H1 (cell line): ENCODE measurements around the gene ARL11. TPM values are rescaled to one million over a fixed set of nuclear protein-coding genes. Genes with fewer than 3 reads are reported as not detected.

Source experiments
- CTCF ChIA-PET: fragments of 300-600 bp; sonication (Branson Sonifier 250); formaldehyde crosslinking; loops from one replicate; lab custom pipeline; 2021; ENCODE audit not compliant: partially characterized antibody; lab: Charles Lee
- POLR2A ChIA-PET: fragments of 300-600 bp; sonication (Branson Sonifier 250); formaldehyde crosslinking; loops from one replicate; lab custom pipeline; 2021; ENCODE audit warnings: inconsistent platforms; ENCODE audit not compliant: partially characterized antibody; lab: Charles Lee
- DNase-seq, 2 experiments: peaks; one replicate each; pipeline versions ENCODE4 v3.0.0 to v3.0.0-alpha.2; 2010 to 2022; ENCODE audit warnings: low spot score in 2 of 2, low read depth in 1 of 2, mixed read lengths in 1 of 2
- FAIRE-seq: peaks from 2 replicates; lab custom pipeline; 2011; peaks lifted over from hg19 to GRCh38; lab: Jason Lieb, UNC
- H2AFZ ChIP-seq: 2 replicates; pipeline ENCODE4 v1.8.1; 2012; ENCODE audit warnings: low read length, inconsistent platforms
- H2AK5ac ChIP-seq: 2 replicates; pipeline ENCODE4 v1.6.1; 2013; ENCODE audit warnings: low read depth, low read length
- H2BK120ac ChIP-seq: replicated peaks from 2 replicates; pipeline ENCODE3; 2013; ENCODE audit warnings: low read depth, low read length, inconsistent platforms
- H2BK12ac ChIP-seq: 2 replicates; pipeline ENCODE4 v1.6.1; 2013; ENCODE audit warnings: low read depth, low read length
- H2BK15ac ChIP-seq: 2 replicates; pipeline ENCODE4 v1.6.1; 2013; ENCODE audit warnings: low read length
- H2BK20ac ChIP-seq: 2 replicates; pipeline ENCODE4 v1.6.1; 2013; ENCODE audit warnings: low read length
- H2BK5ac ChIP-seq: 2 replicates; pipeline ENCODE4 v1.6.1; 2013; ENCODE audit warnings: low read depth, low read length
- H3K14ac ChIP-seq: 2 replicates; pipeline ENCODE4 v1.6.1; 2013; ENCODE audit warnings: inconsistent platforms; ENCODE audit not compliant: insufficient read length
- H3K18ac ChIP-seq: 2 replicates; pipeline ENCODE4 v1.6.1; 2013; ENCODE audit warnings: low read length; ENCODE audit errors: extremely low read depth
- H3K23ac ChIP-seq: 2 replicates; pipeline ENCODE4 v1.6.1; 2013; ENCODE audit warnings: inconsistent platforms; ENCODE audit not compliant: insufficient read length
- H3K23me2 ChIP-seq: 2 replicates; pipeline ENCODE4 v1.6.1; 2013; ENCODE audit warnings: low read depth, low read length
- H3K27ac ChIP-seq: 2 replicates; pipeline ENCODE4 v1.6.1; 2011; ENCODE audit warnings: low read depth, low read length, inconsistent platforms
- H3K27me3 ChIP-seq, 4 experiments: replicated peaks in 1 of 4; 1 replicate in 1 of 4; 2 replicates in 3 of 4; pipeline versions ENCODE4 v1.6.1 to v1.8.1; 2011 to 2013; ENCODE audit warnings: low read length in 3 of 4, mild to moderate bottlenecking in 3 of 4, inconsistent platforms in 2 of 4, mixed read lengths in 2 of 4, moderate library complexity in 1 of 4; ENCODE audit not compliant: control insufficient read depth in 3 of 4, insufficient read depth in 3 of 4; ENCODE audit errors: extremely low read depth in 1 of 4
- H3K36me3 ChIP-seq, 4 experiments: 2 replicates each; pipeline versions ENCODE4 v1.6.1 to v1.8.1; 2011 to 2013; ENCODE audit warnings: mild to moderate bottlenecking in 4 of 4, low read length in 3 of 4, moderate library complexity in 2 of 4, control low read depth in 1 of 4, inconsistent platforms in 1 of 4; ENCODE audit not compliant: insufficient read depth in 4 of 4, control insufficient read depth in 2 of 4
- H3K4ac ChIP-seq: replicated peaks from 2 replicates; pipeline ENCODE3; 2013; ENCODE audit warnings: low read length, low read depth, mixed read lengths, inconsistent platforms; ENCODE audit not compliant: insufficient read length
- H3K4me1 ChIP-seq, 4 experiments: replicated peaks in 1 of 4; 1 replicate in 1 of 4; 2 replicates in 3 of 4; pipeline versions ENCODE4 v1.6.1 to v1.8.1; 2011 to 2013; ENCODE audit warnings: low read length in 3 of 4, inconsistent platforms in 2 of 4, mixed read lengths in 1 of 4; ENCODE audit not compliant: insufficient read depth in 4 of 4, control insufficient read depth in 3 of 4
- H3K4me2 ChIP-seq, 2 experiments: 2 replicates each; pipeline versions ENCODE4 v1.6.1 to v1.8.1; 2011 to 2013; ENCODE audit warnings: low read depth in 2 of 2, low read length in 2 of 2, control low read depth in 1 of 2, inconsistent platforms in 1 of 2, mild to moderate bottlenecking in 1 of 2; ENCODE audit not compliant: insufficient read depth in 1 of 2
- H3K4me3 ChIP-seq, 4 experiments: fragments of 200-600, 300-600 bp in 1 of 4; sonication (generic), shearing (Covaris generic), sonication (Bioruptor Twin) in 1 of 4; 2 replicates each; pipeline versions ENCODE4 v1.5.1 to v1.8.1; 2011 to 2016; ENCODE audit warnings: low read length in 4 of 4, low read depth in 3 of 4, control low read depth in 2 of 4, inconsistent platforms in 2 of 4, mild to moderate bottlenecking in 2 of 4, mixed read lengths in 1 of 4, moderate library complexity in 1 of 4; ENCODE audit not compliant: insufficient read depth in 2 of 4; ENCODE audit errors: extremely low read depth in 1 of 4
- H3K56ac ChIP-seq: replicated peaks from 2 replicates; pipeline ENCODE3; 2013; ENCODE audit warnings: low read depth, mild to moderate bottlenecking, mixed read lengths, low read length, inconsistent platforms; ENCODE audit not compliant: insufficient read length
- H3K79me1 ChIP-seq: 2 replicates; pipeline ENCODE4 v1.6.1; 2013; ENCODE audit warnings: low read depth, low read length, control low read depth
- H3K79me2 ChIP-seq, 2 experiments: 2 replicates each; pipeline versions ENCODE4 v1.6.1 to v1.8.1; 2012 to 2013; ENCODE audit warnings: low read length in 2 of 2, mild to moderate bottlenecking in 2 of 2, inconsistent platforms in 1 of 2; ENCODE audit not compliant: insufficient read depth in 2 of 2, control insufficient read depth in 1 of 2
- H3K9ac ChIP-seq, 4 experiments: replicated peaks in 1 of 4; 1 replicate in 1 of 4; 2 replicates in 3 of 4; pipeline versions ENCODE4 v1.6.1 to v1.8.1; 2011 to 2013; ENCODE audit warnings: low read depth in 3 of 4, low read length in 3 of 4, control low read depth in 2 of 4, mild to moderate bottlenecking in 2 of 4, moderate library complexity in 2 of 4, inconsistent platforms in 1 of 4; ENCODE audit errors: extremely low read depth in 1 of 4
- H3K9me3 ChIP-seq, 2 experiments: 2 replicates each; pipeline versions ENCODE4 v1.6.1 to v1.8.1; 2012 to 2013; ENCODE audit warnings: mild to moderate bottlenecking in 2 of 2, moderate library complexity in 2 of 2, control low read depth in 1 of 2, inconsistent platforms in 1 of 2, low read depth in 1 of 2, low read length in 1 of 2, mixed read lengths in 1 of 2; ENCODE audit not compliant: insufficient read depth in 2 of 2
- H4K20me1 ChIP-seq, 2 experiments: replicated peaks in 1 of 2; 2 replicates each; pipeline versions ENCODE3 to v1.8.1; 2011 to 2013; ENCODE audit warnings: inconsistent platforms in 2 of 2, low read length in 2 of 2, mild to moderate bottlenecking in 1 of 2; ENCODE audit not compliant: insufficient read depth in 2 of 2, control insufficient read depth in 1 of 2
- H4K5ac ChIP-seq: 2 replicates; pipeline ENCODE4 v1.6.1; 2013; ENCODE audit warnings: low read length, low read depth, mixed read lengths, inconsistent platforms; ENCODE audit not compliant: insufficient read length
- H4K8ac ChIP-seq: 2 replicates; pipeline ENCODE4 v1.8.0; 2013; ENCODE audit warnings: mild to moderate bottlenecking, moderate library complexity, low read length, inconsistent platforms; ENCODE audit not compliant: insufficient read depth; ENCODE audit errors: extremely low read depth
- H4K91ac ChIP-seq: replicated peaks from 2 replicates; pipeline ENCODE3; 2013; ENCODE audit warnings: low read length, mixed read lengths, inconsistent platforms; ENCODE audit not compliant: insufficient read length
- CBX8 ChIP-seq: fragments of 300-800, 300-1000 bp; sonication (generic); IDR thresholded peaks from 2 replicates; pipeline ENCODE4 v1.7.1; 2016; ENCODE audit warnings: low read depth, low read length, borderline replicate concordance
- EP300 ChIP-seq, 2 experiments: IDR thresholded peaks; 1 replicate in 1 of 2; 2 replicates in 1 of 2; pipeline ENCODE4 v1.6.1; 2011 to 2012; ENCODE audit warnings: low read depth in 2 of 2, low read length in 2 of 2, mild to moderate bottlenecking in 2 of 2, borderline replicate concordance in 1 of 2, inconsistent platforms in 1 of 2, moderate library complexity in 1 of 2
- EZH2 ChIP-seq: fragments of 200-600 bp; sonication (generic); IDR thresholded peaks from 2 replicates; pipeline ENCODE4 v1.7.1; 2012; ENCODE audit warnings: low read depth, mild to moderate bottlenecking, moderate library complexity, low read length, inconsistent platforms; ENCODE audit not compliant: severe bottlenecking
- NANOG ChIP-seq: IDR thresholded peaks from 2 replicates; pipeline ENCODE4 v1.6.1; 2011; ENCODE audit warnings: low read length, low read depth, mild to moderate bottlenecking, inconsistent platforms; ENCODE audit not compliant: insufficient read depth, poor library complexity, severe bottlenecking
- PHF8 ChIP-seq: fragments of 200-600 bp; sonication (generic); conservative IDR thresholded peaks from 2 replicates; pipeline ENCODE4 v1.7.1; 2012; ENCODE audit warnings: low read depth, mild to moderate bottlenecking, inconsistent platforms, low read length, moderate library complexity
- RAD21 ChIP-seq, 2 experiments: IDR thresholded peaks in 1 of 2; conservative IDR thresholded peaks in 1 of 2; 2 replicates each; pipeline ENCODE4 v1.6.1; 2011; ENCODE audit warnings: low read depth in 2 of 2, low read length in 2 of 2, improper control_type of control experiment in 1 of 2, inconsistent platforms in 1 of 2, mild to moderate bottlenecking in 1 of 2, moderate library complexity in 1 of 2
- SP2 ChIP-seq: IDR thresholded peaks from 2 replicates; pipeline ENCODE4 v1.6.1; 2012; ENCODE audit warnings: mild to moderate bottlenecking, low read length, inconsistent platforms
- TAF7 ChIP-seq: optimal IDR thresholded peaks from 2 replicates; pipeline ENCODE3; 2011; ENCODE audit warnings: low read depth, mild to moderate bottlenecking, inconsistent platforms, low read length, moderate library complexity, borderline replicate concordance
- WGBS, 2 experiments: shearing (Covaris generic) in 1 of 2; methylation state at CpG; one replicate each; pipeline versions ENCODE4 v1.1.6 to v1.1.7; 2013 to 2015; ENCODE audit warnings: low lambda C conversion rate in 2 of 2, mixed read lengths in 2 of 2, inconsistent platforms in 1 of 2, low coverage in 1 of 2, missing lambda C conversion rate in 1 of 2; ENCODE audit not compliant: insufficient replicate concordance in 2 of 2, insufficient coverage in 1 of 2, insufficient read length in 1 of 2; ENCODE audit errors: extremely low coverage in 1 of 2, missing lambda C conversion rate in 1 of 2; 5-methylcytosine and 5-hydroxymethylcytosine counted together
- polyA plus RNA-seq, 7 experiments: library from polyadenylated mRNA; depleted of rRNA in 3 of 7; stranded (reverse) in 5 of 7; unstranded in 2 of 7; fragments of >200 nt in 5 of 7; fragments of 200-250 nt in 2 of 7; gene quantifications; 1 replicate in 5 of 7; 2 replicates in 1 of 7; 4 replicates in 1 of 7; pipeline versions ENCODE4 v1.2.1 to v1.2.3, GENCODE V29; 2011 to 2013; ENCODE audit warnings: missing spikeins in 2 of 7, mixed read lengths in 2 of 7
- total RNA-seq: library from RNA; stranded (reverse); fragmentation: NEBNext Ultra II Directional; extraction: Animal tissue kit (Norgen Biotek cat#: 25700); gene quantifications from 2 replicates; pipeline ENCODE4 v1.2.1, GENCODE V29; 2021
- TF ChIP-seq, protein P1 (sequence below), 3 experiments: IDR thresholded peaks; 1 replicate in 2 of 3; 2 replicates in 1 of 3; pipeline versions ENCODE4 v1.5.1 to v1.6.1; 2011; ENCODE audit warnings: low read length in 3 of 3, mild to moderate bottlenecking in 3 of 3, inconsistent platforms in 2 of 3, low read depth in 1 of 3, moderate library complexity in 1 of 3; ENCODE audit not compliant: insufficient read depth in 1 of 3; ENCODE audit errors: control extremely low read depth in 1 of 3

The ARL11 gene
- total and polyA plus RNA-seq, 2 of the 8 experiments (the other 6 are each of a cell fraction or from before 2014, with no cell fraction given): 0.45 to 0.52 TPM

DNA sequence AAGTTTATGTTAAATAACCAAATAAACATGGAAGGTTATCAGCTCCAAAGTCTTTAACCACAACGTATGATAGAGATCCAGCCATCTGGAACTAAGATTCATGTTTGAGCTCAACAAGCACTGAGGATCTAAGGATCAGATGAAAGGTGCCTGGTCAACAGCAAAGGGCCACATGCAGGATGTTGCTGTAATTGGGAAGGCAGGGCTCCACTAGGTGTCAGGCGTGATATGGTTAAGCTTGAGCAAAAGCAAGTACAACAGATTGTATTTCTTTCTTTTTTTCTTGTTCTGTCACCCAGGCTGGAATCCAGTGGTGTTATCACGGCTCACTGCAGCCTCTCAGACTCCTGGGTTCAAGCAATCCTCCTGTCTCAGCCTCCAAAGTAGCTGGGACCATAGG lies 50.9 kb downstream of the ARL11 start:
- Histone ChIP-seq H3K27me3 (no peaks in the 10 kb centered on the region), H3K36me3 (peaks cover 0 to 35% (median 9%) of the 10 kb centered on the region in 4 experiments; a peak in 4 of 8 replicates), H3K9me3 (peaks cover 9 to 20% of the 10 kb centered on the region in 2 experiments; a peak in 3 of 4 replicates), H3K4ac (no peak overlapping the region), H4K8ac (no peak overlapping the region), H3K9ac (no peak overlapping the region), H2BK12ac (no peak overlapping the region), H4K20me1 (peaks cover 0 to 3% of the 10 kb centered on the region in 2 experiments), H2BK5ac (no peak overlapping the region), H3K14ac (no peak overlapping the region), H3K79me2 (peaks cover 10 to 74% of the 10 kb centered on the region in 2 experiments), H3K27ac (no peak overlapping the region), H2AK5ac (no peak overlapping the region), H3K23ac (no peak overlapping the region), H2BK20ac (no peak overlapping the region), H3K4me2 (no peak overlapping the region), H3K23me2 (no peaks in the 10 kb centered on the region), H2BK120ac (no peak overlapping the region), H3K18ac (no peak overlapping the region), H3K4me3 (no peak overlapping the region), H3K56ac (no peak overlapping the region), H4K91ac (no peak overlapping the region), H2AFZ (no peak overlapping the region), H3K4me1 (no peaks in the 10 kb centered on the region), H4K5ac (no peak overlapping the region), H3K79me1 (peaks cover 3% of the 10 kb centered on the region; the same call in 1 of the 2 replicates), H2BK15ac (no peak overlapping the region)
- DNase-seq (no peak), FAIRE-seq (no peak)
- POLR2A ChIA-PET: interaction anchor here (0.9 to 1.2 kb wide), 2 partner anchors 10 to 12 kb away, joined by 3 to 5 read pairs; partner anchors contain the start of gene EBPL
- CTCF ChIA-PET: interaction anchor here (0.7 to 2.1 kb wide), 2 partner anchors 9 to 78 kb away, joined by 3 to 7 read pairs; no protein-coding TSS in a partner anchor
- WGBS, 2 experiments: 91% methylated on average over 3 of the region's 3 CpGs; no CpG with 5 or more reads in 1 of the 2 experiments
- TF ChIP-seq CBX8 (no peak), NANOG (no peak), RAD21 (IDR thresholded peaks at IDR 0.05 in 1 of 2, conservative IDR thresholded peaks at IDR 0.05 in 1 of 2; ENCODE audit: low read depth in 2 of 2, low read length in 2 of 2) (0 out of 4 replicates have a peak, but pooled peaks of 1 of the 2 experiments have one; percentile 2), PHF8 (no peak), EP300 (IDR thresholded peaks at IDR 0.05; ENCODE audit: borderline replicate concordance in 1 of 2, low read depth in 2 of 2, low read length in 2 of 2) (no peak), TAF7 (no peak), EZH2 (no peak), SP2 (no peak)
- TF ChIP-seq, protein P1, sequence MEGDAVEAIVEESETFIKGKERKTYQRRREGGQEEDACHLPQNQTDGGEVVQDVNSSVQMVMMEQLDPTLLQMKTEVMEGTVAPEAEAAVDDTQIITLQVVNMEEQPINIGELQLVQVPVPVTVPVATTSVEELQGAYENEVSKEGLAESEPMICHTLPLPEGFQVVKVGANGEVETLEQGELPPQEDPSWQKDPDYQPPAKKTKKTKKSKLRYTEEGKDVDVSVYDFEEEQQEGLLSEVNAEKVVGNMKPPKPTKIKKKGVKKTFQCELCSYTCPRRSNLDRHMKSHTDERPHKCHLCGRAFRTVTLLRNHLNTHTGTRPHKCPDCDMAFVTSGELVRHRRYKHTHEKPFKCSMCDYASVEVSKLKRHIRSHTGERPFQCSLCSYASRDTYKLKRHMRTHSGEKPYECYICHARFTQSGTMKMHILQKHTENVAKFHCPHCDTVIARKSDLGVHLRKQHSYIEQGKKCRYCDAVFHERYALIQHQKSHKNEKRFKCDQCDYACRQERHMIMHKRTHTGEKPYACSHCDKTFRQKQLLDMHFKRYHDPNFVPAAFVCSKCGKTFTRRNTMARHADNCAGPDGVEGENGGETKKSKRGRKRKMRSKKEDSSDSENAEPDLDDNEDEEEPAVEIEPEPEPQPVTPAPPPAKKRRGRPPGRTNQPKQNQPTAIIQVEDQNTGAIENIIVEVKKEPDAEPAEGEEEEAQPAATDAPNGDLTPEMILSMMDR (IDR thresholded peaks at IDR 0.05; ENCODE audit: control extremely low read depth in 1 of 3, insufficient read depth in 1 of 3, low read depth in 1 of 3, low read length in 3 of 3): peak in 1 of 3 experiments; percentile 2; a peak in 1 of 4 replicates
